22Rv1 (cell line): Measurements from ENCODE around the gene SOX1.

Source experiments
- ZFX ChIP-seq: fragments of 450-650 bp; IDR thresholded peaks from 2 replicates; pipeline ENCODE4 v1.6.1; 2017; ENCODE audit warnings: antibody characterized with exemption, borderline replicate concordance
- TF ChIP-seq, protein P1 (sequence below): fragments of 450-650 bp; IDR thresholded peaks from 2 replicates; pipeline ENCODE4 v1.5.1; 2017; ENCODE audit warnings: mild to moderate bottlenecking

GRCh38 chr13:112029143-112029542, 37.8 kb upstream of the SOX1 start:
- TF ChIP-seq, protein P1, sequence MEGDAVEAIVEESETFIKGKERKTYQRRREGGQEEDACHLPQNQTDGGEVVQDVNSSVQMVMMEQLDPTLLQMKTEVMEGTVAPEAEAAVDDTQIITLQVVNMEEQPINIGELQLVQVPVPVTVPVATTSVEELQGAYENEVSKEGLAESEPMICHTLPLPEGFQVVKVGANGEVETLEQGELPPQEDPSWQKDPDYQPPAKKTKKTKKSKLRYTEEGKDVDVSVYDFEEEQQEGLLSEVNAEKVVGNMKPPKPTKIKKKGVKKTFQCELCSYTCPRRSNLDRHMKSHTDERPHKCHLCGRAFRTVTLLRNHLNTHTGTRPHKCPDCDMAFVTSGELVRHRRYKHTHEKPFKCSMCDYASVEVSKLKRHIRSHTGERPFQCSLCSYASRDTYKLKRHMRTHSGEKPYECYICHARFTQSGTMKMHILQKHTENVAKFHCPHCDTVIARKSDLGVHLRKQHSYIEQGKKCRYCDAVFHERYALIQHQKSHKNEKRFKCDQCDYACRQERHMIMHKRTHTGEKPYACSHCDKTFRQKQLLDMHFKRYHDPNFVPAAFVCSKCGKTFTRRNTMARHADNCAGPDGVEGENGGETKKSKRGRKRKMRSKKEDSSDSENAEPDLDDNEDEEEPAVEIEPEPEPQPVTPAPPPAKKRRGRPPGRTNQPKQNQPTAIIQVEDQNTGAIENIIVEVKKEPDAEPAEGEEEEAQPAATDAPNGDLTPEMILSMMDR = no peak
- no peak for TF ChIP-seq ZFX
